A673 (cell line): ENCODE measurements around the gene APOBEC3F.

Experiments used
- EZH2 ChIP-seq: fragments of 200-600 bp; sonication (generic); IDR thresholded peaks from 2 replicates; pipeline ENCODE4 v1.6.1; 2017; ENCODE audit warnings: borderline replicate concordance, low read depth, mild to moderate bottlenecking, mixed read lengths, antibody characterized with exemption, low read length; ENCODE audit not compliant: poor library complexity, severe bottlenecking
- TF ChIP-seq, protein P1 (sequence below): fragments of 300-800, 200-600 bp; sonication (generic); conservative IDR thresholded peaks from 2 replicates; pipeline ENCODE4 v1.5.1; 2017; ENCODE audit warnings: low read depth, mild to moderate bottlenecking, antibody characterized with exemption, low read length, moderate library complexity, mixed read lengths

DNA sequence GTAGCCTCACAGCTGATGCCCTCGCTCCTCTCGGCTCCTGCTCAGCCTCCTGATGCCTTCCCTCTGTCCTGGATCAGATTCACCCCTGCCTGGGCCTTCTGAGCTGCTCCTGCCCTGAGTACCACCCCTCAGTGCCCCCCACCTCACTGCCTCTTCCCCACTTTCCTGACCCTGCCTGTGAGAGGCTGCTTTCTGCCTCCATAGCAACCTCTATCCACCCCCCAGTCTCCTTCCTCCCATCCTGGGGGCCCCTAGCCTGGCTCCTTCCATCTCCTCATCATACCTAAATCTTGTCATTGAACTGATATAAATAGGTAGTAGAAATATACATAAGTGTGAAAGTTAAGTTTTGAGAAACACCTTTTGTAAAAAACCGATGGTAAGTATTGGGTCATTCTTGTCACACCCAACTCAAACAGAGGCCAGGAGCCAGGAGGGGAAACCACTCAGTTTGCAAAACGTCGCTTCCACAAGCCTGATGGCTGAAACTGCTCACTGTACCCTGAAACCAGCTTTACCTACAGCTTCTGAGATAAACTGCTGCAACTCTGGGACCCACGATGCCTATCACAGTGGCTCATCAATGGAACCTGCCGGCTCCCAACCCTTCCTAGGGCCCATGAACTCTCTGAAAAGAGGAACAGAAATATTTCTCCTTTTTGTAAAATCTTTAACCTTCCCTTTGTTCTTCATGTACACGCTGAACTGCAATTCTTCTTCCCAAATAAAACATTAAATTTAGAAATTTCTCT lies 51.6 kb downstream of the APOBEC3F start:
- TF ChIP-seq, protein P1, sequence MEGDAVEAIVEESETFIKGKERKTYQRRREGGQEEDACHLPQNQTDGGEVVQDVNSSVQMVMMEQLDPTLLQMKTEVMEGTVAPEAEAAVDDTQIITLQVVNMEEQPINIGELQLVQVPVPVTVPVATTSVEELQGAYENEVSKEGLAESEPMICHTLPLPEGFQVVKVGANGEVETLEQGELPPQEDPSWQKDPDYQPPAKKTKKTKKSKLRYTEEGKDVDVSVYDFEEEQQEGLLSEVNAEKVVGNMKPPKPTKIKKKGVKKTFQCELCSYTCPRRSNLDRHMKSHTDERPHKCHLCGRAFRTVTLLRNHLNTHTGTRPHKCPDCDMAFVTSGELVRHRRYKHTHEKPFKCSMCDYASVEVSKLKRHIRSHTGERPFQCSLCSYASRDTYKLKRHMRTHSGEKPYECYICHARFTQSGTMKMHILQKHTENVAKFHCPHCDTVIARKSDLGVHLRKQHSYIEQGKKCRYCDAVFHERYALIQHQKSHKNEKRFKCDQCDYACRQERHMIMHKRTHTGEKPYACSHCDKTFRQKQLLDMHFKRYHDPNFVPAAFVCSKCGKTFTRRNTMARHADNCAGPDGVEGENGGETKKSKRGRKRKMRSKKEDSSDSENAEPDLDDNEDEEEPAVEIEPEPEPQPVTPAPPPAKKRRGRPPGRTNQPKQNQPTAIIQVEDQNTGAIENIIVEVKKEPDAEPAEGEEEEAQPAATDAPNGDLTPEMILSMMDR = no peak
- TF ChIP-seq EZH2 = no peak
